GM19324 (cell line): ENCODE results near the gene ORAI3.

Experiments
- ATAC-seq: cut with Tn5 transposase; IDR thresholded peaks from one replicate; pipeline ENCODE4 v1.9.1; 2021; ENCODE audit warnings: mild to moderate bottlenecking, moderate library complexity; ENCODE audit not compliant: unreplicated experiment, low FRiP score

Gene ORAI3

GRCh38 chr16:30948667-30949649 lies at the start of gene ORAI3:
TSS of gene ORAI3 (plus strand) at chr16:30949068. CDS start at chr16:30949290, 222 bp downstream.
- peak; percentile 66 for ATAC-seq

GRCh38 chr16:30899794-30900193 lies 49.1 kb upstream of the ORAI3 start:
- ATAC-seq: no peak

- no peak for ATAC-seq
These were observed 48.3 kb upstream of the ORAI3 start for GRCh38 chr16:30900588-30900987.

- no peak for ATAC-seq
These were observed 47.5 kb upstream of the ORAI3 start for GRCh38 chr16:30901201-30902028.

GRCh38 chr16:30902029-30902972 lies 46.6 kb upstream of the ORAI3 start:
- no peak for ATAC-seq

GRCh38 chr16:30903002-30903401 lies 45.9 kb upstream of the ORAI3 start:
- ATAC-seq: no peak

GRCh38 chr16:30903596-30903995 lies 45.3 kb upstream of the ORAI3 start:
- ATAC-seq: no peak

- no peak for ATAC-seq
These were observed 44.6 kb upstream of the ORAI3 start for GRCh38 chr16:30904114-30904780.

GRCh38 chr16:30907064-30907463 lies 41.8 kb upstream of the ORAI3 start:
- no peak for ATAC-seq

GRCh38 chr16:30910427-30911029 lies 38.3 kb upstream of the ORAI3 start:
- no peak for ATAC-seq

- ATAC-seq: no peak
These were observed 36.0 kb upstream of the ORAI3 start for GRCh38 chr16:30912794-30913412.

GRCh38 chr16:30914830-30915229 lies 34.0 kb upstream of the ORAI3 start:
- no peak for ATAC-seq

- ATAC-seq: no peak
These were observed 30.3 kb upstream of the ORAI3 start for GRCh38 chr16:30918614-30919013.

GRCh38 chr16:30920891-30921290 lies 28.0 kb upstream of the ORAI3 start:
- no peak for ATAC-seq

- no peak for ATAC-seq
These were observed 27.5 kb upstream of the ORAI3 start for GRCh38 chr16:30921459-30921747.

- no peak for ATAC-seq
These were observed 27.0 kb upstream of the ORAI3 start for GRCh38 chr16:30921748-30922419.

GRCh38 chr16:30922420-30922959 lies 26.4 kb upstream of the ORAI3 start:
- ATAC-seq: peak; percentile 79

GRCh38 chr16:30922960-30923535 lies 25.8 kb upstream of the ORAI3 start:
- ATAC-seq: peak; percentile 69
